Upper lobe of right lung (tissue), 1 donor: Measurements from ENCODE around the gene ZNF418. TPM values are rescaled to one million over a fixed set of nuclear protein-coding genes. Genes with fewer than 3 reads are reported as not detected.
A peak's percentile ranks its signal among the peaks of the same experiment; 100 is the strongest.

ENCODE experiments used
- ATAC-seq: fragments of 200-7000 bp; cut with Tn5 transposase; one replicate; pipeline ENCODE4 v1.9.1; 2020; ENCODE audit warnings: mild to moderate bottlenecking, moderate library complexity
- DNase-seq: peaks from one replicate; pipeline ENCODE4 v3.0.0-alpha.2; 2020
- H3K27ac ChIP-seq: fragments of 200-600 bp; one replicate; pipeline ENCODE4 v1.8.0; 2022
- H3K27me3 ChIP-seq: fragments of 200-600 bp; one replicate; pipeline ENCODE4 v1.8.0; 2022; ENCODE audit warnings: mild to moderate bottlenecking
- H3K36me3 ChIP-seq: fragments of 200-600 bp; one replicate; pipeline ENCODE4 v1.8.0; 2022
- H3K4me1 ChIP-seq: fragments of 200-600 bp; one replicate; pipeline ENCODE4 v1.8.0; 2022
- H3K4me3 ChIP-seq: fragments of 200-600 bp; one replicate; pipeline ENCODE4 v1.8.0; 2022; ENCODE audit warnings: mild to moderate bottlenecking
- H3K9me3 ChIP-seq: fragments of 200-600 bp; one replicate; pipeline ENCODE4 v1.8.0; 2022
- intact Hi-C: fragments of 100-400 bp; cut with DNase I; formaldehyde crosslinking; loops from one replicate; pipeline ENCODE4 v1.11.0; 2022
- long read RNA-seq: library from polyadenylated mRNA; unstranded; transcript quantifications from one replicate; pipeline ENCODE4 v2.0.0, GENCODE V29; 2021
- total RNA-seq: library from RNA; stranded (reverse); fragmentation: NEBNext Ultra II Directional; extraction: Animal tissue kit (Norgen Biotek cat#: 25700); gene quantifications from one replicate; pipeline ENCODE4 v1.2.1, GENCODE V29; 2021
- TF ChIP-seq, protein P1 (sequence below): fragments of 200-600 bp; IDR thresholded peaks from one replicate; pipeline ENCODE4 v1.8.0; 2022; ENCODE audit warnings: antibody characterized with exemption
- donor health status: DM: no; HTN: yes; CAD: no; lungs with severe emphysema.

Gene ZNF418
- total RNA-seq = 5.0 TPM
- long read RNA-seq, partial matches to known transcripts = 0 of 4 reads
- long read RNA-seq, other reads (novel, unspliced or antisense) = 4 of 4 reads

DNA sequence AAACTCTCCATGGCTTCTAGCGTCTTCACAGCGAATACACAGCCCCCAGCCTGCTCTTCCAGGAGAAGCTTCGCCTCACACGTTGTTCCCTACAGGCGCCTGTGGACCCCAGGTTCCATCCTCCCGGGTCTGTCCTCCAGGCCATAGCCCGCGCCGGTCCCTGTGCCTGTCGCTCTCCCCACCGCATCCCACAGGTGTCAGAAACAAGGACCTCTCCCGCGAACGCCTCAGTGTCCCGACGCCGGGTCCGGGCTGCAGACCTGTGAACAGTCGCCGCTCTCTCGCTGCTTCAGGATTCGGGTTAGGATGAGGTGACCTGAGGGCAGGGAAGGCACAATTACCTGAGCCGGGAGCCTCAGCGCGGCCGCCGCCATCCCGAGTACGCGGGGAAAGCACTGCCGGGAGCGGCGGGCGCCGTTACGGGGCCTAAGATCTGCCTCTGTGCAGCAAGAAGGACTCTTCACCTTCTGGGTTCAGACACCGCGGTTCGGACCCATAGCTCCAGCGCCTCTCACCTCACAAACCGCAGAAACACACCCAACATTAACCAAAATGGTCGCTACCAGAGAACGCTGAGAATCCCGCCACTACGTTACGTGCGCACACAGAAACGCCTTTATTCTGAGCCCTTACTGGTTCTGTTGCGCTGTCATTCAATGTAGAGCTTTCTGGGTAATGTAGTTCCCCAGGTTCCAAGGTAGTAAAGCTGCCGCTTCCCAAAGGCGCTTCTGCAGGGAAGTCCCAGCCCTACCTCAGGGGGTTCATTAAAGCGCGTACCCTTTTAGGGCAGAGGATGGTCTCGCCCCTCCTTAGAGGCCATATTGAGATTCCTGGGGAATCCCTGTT is at the start of gene ZNF418:
TSS of gene ZNF418 (minus strand) at position 583 of the 846 bp plus-strand sequence. CDS start 1,580 bp downstream, outside the sequence.
- intact Hi-C loops = no loop called here
- Histone ChIP-seq H3K4me3 (peak within 1 kb of the TSS; percentile 71), H3K27ac (peak within 1 kb of the TSS; percentile 72), H3K4me1 (peaks cover 8% of the 10 kb centered on the region), H3K9me3 (peaks cover 8% of the 10 kb centered on the region), H3K27me3 (no peaks in the 10 kb centered on the region), H3K36me3 (no peaks in the 10 kb centered on the region)
- TF ChIP-seq, protein P1, sequence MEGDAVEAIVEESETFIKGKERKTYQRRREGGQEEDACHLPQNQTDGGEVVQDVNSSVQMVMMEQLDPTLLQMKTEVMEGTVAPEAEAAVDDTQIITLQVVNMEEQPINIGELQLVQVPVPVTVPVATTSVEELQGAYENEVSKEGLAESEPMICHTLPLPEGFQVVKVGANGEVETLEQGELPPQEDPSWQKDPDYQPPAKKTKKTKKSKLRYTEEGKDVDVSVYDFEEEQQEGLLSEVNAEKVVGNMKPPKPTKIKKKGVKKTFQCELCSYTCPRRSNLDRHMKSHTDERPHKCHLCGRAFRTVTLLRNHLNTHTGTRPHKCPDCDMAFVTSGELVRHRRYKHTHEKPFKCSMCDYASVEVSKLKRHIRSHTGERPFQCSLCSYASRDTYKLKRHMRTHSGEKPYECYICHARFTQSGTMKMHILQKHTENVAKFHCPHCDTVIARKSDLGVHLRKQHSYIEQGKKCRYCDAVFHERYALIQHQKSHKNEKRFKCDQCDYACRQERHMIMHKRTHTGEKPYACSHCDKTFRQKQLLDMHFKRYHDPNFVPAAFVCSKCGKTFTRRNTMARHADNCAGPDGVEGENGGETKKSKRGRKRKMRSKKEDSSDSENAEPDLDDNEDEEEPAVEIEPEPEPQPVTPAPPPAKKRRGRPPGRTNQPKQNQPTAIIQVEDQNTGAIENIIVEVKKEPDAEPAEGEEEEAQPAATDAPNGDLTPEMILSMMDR = no peak
- DNase-seq = peak; percentile 67
- peak; percentile 97 for ATAC-seq

DNA sequence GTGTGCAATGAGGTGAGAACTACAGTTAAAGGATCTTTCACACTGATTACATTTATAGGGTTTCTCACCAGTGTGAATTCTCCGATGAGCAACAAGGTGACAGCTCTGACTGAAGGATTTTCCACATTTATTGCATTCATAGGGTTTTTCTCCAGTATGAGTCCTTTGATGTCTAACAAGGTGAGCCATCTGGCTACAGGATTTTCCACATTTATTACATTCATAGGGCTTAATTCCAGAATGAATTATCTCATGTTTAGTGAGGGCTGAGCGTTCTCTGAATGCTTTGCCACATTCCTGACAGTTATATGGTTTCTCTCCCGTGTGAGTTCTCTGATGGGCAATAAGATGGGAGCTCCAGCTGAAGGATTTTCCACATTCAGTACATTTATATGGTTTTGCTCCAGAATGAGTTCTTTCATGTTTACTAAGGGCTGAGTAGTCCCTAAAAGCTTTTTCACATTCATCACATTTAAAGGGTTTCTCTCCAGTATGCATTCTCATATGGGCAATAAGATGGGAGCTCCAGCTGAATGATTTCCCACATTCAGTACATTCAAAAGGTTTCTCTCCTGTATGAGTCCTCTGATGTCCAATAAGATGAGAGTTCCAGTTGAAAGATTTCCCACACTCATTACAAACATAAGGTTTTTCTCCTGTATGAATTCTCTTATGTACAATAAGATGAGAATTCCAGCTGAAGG is 43.5 kb upstream of the ZNF418 start:
- H3K27ac ChIP-seq = no peak overlapping the region
- TF ChIP-seq, protein P1 = no peak
- intact Hi-C loops = no loop called here
- DNase-seq (no peak), ATAC-seq (no peak)
- no peak overlapping the region for H3K4me3 ChIP-seq
- H3K36me3 ChIP-seq = peaks cover 43% of the 10 kb centered on the region
- H3K4me1 ChIP-seq = no peaks in the 10 kb centered on the region
- no peaks in the 10 kb centered on the region for H3K27me3 ChIP-seq
- peaks cover 100% of the 10 kb centered on the region for H3K9me3 ChIP-seq

DNA sequence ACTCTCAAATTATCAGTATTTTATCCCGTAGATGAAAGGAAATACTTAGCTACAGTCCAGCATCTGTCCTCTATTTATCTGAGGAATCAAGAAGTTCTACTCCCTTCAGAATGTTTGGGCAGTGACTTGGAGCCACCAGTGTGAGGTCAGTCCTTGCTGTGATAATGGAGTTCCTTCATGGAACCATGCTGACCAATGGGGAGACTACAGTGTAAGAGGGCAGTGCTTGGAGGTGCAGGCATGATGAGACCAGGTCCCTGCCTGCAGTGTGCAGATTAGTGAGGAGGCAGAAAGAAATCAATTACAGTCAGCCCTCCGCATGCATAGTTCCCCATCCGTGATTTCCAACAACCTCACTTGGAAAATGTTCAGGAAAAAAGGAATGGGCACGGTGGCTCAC is 39.2 kb upstream of the ZNF418 start, which contains the start of gene C19orf18:
TSS of gene C19orf18 (minus strand) at position 101 of the 400 bp plus-strand sequence. CDS start 102 bp downstream, outside the sequence.
- Histone ChIP-seq H3K36me3 (peaks cover 2% of the 10 kb centered on the region), H3K4me3 (no peak within 1 kb of the TSS), H3K9me3 (peaks cover 87% of the 10 kb centered on the region), H3K4me1 (no peaks in the 10 kb centered on the region), H3K27ac (no peak within 1 kb of the TSS), H3K27me3 (no peaks in the 10 kb centered on the region)
- TF ChIP-seq, protein P1 = no peak
- ATAC-seq (no peak), DNase-seq (no peak)
- intact Hi-C loops = no loop called here

DNA sequence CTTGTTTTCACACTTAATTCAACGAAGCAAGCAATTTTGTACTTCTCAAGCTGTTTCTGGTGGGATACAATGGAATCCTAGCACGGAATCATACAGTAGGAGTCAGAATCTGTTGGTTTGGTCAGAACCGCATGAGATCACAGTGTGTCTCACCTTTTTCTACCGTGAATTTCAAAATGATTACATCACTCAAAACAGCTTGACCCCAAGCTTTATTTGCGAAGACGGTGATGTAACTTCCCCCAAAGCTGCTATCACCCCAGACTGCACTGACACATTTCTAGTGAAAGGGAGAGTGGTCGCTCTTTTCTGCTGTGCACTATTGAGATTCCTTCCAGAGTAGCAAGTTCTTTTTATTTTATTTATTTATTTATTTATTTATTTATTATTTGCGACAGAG is 29.6 kb upstream of the ZNF418 start:
- H3K27me3 ChIP-seq = no peaks in the 10 kb centered on the region
- no peak for DNase-seq
- H3K4me3 ChIP-seq = no peak overlapping the region
- H3K9me3 ChIP-seq = peaks cover 46% of the 10 kb centered on the region
- H3K27ac ChIP-seq = no peak overlapping the region
- no peaks in the 10 kb centered on the region for H3K4me1 ChIP-seq
- no peaks in the 10 kb centered on the region for H3K36me3 ChIP-seq
- TF ChIP-seq, protein P1 = no peak
- intact Hi-C loops = no loop called here
- no peak for ATAC-seq

DNA sequence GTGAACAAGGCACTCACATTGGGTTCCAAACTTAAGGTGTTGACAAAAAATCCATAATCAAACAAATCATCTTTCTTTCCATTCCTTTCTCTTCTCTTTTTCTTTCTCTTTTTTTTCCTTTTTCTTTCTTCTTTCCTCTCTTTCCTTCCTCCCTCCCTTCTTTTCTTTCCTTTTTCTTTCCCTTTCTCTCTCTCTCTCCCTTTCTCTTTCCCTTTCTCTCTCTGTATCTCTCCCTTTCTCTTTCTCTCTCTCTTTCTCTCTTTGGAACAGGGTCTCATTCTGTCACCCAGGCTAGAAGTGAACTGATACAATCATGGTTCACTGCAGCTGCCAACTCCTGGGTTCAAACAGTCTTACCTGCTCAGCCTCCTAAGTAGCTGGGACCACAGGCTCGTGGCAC is 26.6 kb upstream of the ZNF418 start:
- intact Hi-C loops = no loop called here

More for the DNA sequence above, 26.6 kb upstream of the ZNF418 start:
- no peak overlapping the region for H3K27ac ChIP-seq
- ATAC-seq (no peak), DNase-seq (no peak)
- H3K27me3 ChIP-seq = no peaks in the 10 kb centered on the region
- H3K9me3 ChIP-seq = peaks cover 43% of the 10 kb centered on the region
- no peak overlapping the region for H3K4me3 ChIP-seq
- no peaks in the 10 kb centered on the region for H3K36me3 ChIP-seq
- TF ChIP-seq, protein P1 = no peak
- no peaks in the 10 kb centered on the region for H3K4me1 ChIP-seq
